ENCODE results near the gene SST.

SST gene

DNA sequence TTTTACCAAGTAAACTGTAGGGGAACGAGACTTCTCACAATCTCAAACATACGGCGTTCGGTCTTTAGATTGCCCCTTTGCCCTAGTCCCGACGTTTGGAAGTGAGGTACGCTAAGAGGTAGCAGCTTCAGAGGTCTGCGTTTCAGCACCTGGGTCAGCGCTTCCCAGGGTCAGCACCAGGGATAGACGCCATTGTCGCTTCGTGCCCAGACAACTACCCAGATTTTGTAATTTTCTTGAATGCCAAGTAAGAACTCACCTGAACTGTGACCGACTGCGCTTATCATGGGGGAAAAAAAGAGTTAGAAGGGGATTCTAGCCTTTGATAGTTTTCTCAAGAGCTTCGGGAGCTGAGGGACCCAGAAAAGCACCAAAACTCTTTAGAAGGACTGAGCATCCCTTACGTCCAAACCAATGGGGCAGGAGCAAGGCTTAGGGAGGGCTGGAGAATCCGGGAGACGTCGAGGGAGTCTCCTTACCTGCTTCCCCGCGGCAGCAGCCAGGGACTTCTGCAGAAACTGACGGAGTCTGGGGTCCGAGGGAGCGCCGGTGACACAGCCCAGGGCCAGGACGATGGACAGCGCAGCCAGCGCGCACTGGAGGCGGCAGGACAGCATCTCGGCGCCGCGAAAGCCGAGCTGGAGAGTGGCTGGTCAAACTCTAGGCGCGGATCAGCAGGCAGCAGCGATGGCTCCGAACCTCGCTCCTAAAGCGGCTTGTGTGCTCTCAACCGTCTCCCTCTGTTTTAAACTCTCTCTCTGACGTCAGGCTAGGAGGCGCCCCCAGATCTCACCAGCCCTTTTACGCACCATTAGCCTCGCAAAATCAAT is at the start of gene SST:
Gene SST (minus strand): TSS at position 720 of the 830 bp plus-strand sequence. CDS start 103 bp downstream, at position 617.
- peak; percentile 7 for DNase-seq (ENCODE audit: low spot score)

DNA sequence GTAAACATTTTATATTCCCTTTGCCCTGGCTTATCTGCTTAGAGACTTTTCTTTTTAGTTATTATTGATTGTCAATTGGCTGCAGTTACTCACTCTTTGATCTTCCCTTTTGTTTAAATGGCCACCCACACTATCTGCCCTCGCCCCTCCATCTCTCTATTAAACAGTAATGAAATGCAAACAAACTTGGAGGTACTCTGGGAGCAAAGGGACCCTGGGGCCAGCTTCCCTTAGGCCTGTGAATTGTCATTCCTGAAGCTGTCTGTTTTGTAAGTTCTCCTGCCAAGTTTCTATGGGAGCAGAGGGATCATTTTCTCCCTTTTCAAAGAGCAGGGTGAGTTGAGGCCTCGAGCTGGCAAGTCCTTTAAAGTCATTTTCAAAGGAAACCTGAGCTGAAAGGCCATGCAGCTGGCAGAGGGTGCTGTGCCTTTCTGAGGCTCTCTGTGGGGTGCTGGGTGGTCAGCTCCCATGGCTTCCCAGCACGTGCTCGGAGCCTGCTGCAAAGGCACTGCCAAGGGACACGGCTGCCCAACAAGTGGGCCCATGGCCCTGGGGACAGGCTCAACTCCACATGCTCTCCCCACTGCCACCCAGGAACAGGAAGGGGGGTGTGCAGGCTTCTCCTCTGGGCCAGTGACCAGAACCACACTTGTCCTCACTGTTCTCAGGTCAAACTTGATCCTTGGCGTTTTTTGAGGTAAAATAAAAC is 49.6 kb upstream of the SST start:
- DNase-seq (ENCODE audit: low spot score) = peak; percentile 58

DNA sequence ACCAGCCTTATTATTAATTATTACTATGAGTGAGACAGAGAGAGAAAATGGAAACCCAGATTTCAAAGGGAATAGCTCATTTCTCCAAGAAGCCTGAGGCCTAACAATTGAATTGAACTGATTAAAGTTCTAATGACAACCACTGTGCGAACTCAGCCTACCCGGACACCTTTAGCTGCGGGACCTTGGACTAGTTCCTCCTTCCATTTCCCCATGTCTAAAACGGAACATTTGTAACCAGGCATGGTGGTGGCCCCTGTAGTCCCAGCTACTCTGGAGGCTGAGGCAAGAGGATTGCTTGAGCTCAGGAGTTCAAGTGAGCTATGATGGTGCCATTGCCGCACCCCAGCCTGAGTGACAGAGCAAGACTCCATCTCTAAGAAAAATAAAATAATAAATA is 48.6 kb upstream of the SST start:
- DNase-seq (ENCODE audit: low spot score) = no peak

DNA sequence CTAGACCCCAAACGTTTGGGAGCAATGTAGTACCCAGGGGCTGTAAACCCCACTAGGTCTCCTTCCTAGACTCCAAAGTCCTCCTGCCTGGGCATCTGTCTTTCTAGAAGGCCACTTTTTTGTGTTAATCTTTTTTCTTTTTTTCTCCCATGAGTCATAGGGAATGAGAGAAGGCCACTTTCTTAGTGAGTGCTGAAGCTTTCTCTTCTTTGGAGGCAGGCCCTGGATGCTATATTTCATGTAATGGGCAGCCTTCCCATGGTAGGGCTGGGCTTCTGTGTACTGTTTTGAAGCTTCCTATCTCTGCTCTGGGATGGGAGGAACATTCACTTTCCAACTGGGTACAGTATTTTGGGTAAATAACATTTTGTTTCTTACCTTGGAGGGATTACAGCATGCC is 47.4 kb upstream of the SST start:
- DNase-seq (ENCODE audit: low spot score) = no peak

DNA sequence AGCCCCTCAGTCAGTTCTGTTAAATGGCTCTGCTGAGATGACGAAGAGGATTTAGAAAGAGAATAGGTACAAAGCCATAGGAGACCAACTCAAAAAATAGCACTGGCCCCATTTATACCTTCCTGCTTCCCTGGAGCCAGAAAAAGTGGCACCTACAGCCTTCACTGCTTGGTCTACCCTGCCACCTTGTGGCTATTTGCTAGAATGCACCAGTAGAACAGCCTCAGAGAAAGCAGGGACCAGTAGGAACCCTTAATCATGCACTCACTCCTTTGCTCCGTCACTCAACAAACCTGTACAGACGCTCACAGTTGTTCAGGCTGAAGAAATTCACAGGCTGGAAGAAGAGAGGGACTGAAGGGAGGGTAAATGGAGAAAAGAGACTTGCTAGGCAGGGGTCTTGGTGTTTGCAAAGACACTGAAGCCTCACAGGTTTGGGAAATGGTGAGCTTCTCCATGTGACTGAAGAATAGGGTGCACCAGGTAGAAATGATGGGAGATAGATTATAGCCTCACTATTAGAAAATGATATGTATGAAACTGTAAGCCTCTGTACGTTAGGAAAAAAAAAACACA is 44.3 kb upstream of the SST start:
- DNase-seq (ENCODE audit: low spot score) = peak; percentile 71

DNA sequence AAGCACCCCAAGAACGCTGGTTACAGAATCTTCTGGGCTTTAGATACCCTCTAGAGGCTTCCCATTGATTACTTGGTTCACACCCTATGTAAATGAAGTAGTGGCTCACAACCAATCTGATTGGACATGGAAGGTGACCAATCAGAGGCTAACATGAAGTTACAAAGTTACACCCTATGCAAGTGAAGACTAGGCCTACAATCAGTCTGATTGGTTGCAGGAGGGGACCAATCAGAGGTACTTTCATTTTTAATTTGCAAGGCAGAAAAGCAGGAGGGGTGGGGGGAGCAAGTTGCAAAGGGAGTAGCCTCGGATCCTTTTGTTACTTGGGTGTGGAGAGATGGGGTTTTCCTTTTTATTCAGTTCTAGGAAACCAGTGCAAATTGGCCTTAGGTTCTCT is 43.3 kb upstream of the SST start:
- no peak for DNase-seq (ENCODE audit: low spot score)

DNA sequence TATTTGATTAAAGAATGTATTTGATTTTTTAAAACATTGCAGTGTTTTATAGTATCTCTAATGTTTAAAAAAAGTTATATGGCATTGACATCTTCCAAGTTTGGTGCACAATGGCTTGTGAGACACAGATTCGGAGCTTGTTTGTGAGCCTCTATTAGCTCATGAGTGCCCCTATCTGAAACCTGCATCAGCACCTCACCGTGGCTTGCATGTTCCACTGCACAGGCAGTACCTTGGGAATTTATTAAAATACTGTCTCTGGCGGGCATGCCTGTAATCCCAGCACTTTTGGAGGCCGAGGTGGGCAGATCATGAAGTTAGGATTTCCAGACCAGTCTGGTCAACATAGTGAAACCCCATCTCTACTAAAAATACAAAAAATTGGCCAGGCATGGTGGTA is 39.0 kb upstream of the SST start:
- DNase-seq (ENCODE audit: low spot score) = no peak

DNA sequence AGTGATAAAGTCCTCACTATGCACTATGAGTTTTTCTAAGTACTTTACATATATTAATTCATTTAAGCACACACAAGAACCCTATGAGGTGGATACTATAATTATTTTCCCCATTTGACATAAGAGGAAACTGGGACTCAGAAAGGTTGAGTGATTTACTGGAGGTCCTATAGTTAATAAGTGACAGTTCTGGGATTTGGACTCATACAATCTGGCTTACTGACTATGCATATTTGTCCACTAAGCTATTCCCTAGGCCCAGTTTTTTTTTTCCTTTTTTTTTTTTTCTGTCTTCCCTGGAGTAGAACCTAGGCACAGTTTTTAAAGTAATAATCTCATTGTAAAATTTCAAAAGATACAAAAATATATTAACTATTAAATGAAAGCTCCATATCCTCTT is 38.5 kb upstream of the SST start:
- no peak for DNase-seq (ENCODE audit: low spot score)

DNA sequence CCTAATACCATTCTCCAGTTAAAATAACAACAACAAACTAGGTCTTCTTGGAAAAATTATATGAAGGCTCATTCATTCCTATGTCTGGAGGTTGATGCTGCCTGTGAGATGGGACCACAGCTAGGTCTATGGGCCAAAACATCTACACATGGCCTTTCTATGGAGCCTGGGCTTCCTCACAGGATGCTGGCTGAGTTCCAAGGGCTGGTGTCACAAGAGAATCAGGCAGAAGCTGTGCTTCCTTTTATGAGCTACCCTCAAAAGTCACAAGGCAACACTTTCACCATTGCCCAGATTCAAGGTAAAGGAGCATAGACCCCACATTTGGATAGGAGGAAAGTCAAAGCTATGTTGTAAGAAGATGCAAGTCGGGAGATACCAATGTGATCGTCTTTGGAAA is 36.8 kb upstream of the SST start:
- peak; percentile 7 for DNase-seq (ENCODE audit: low spot score)

DNA sequence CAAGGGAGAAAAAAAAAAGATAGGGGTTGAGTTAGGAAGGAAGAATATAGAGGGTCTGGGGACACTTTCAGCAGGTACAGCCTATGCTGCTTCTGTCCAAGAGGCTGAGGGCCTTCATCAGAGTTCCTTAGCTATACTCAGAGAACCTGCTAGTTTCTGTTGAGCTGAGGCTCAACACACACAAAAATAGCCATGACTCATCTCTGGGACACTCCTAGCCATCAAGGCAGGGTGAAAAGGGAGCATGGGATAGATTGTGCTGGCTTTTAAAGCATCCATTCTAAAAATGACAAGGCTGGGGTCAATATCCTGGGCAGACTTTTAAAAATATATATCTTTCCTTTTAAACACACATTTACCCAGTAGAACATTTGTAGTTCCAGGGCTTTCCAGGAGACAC is 35.0 kb upstream of the SST start:
- no peak for DNase-seq (ENCODE audit: low spot score)

DNA sequence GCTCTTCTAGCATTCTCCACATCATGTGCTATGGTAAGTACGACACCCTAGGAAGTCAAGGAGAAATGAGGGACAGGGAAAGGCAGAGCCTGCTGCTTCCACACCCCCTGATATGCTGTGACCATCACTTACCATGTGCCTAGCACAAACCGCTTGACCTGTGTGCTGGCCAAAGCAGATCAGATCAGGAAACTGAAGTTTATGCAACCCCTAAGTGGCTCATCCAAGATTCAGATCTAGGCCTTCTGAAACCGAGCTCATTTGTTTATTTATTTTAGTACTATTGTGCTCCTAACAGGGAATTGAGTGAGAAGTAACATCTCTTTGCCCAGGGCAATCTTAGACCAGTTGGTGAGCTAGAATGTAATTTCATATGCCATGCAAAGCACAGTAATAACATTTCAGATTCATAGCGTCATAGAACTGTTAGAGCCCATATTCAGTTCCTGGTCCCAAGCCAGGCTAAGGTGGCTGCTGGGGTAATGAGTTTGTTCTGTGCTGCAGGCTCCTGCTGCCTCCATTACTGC is 32.4 kb upstream of the SST start, which contains the start of gene RTP2:
Gene RTP2 (minus strand): TSS at position 51 of the 527 bp plus-strand sequence. CDS start 429 bp downstream, outside the sequence.
- DNase-seq (ENCODE audit: low spot score) = no peak

DNA sequence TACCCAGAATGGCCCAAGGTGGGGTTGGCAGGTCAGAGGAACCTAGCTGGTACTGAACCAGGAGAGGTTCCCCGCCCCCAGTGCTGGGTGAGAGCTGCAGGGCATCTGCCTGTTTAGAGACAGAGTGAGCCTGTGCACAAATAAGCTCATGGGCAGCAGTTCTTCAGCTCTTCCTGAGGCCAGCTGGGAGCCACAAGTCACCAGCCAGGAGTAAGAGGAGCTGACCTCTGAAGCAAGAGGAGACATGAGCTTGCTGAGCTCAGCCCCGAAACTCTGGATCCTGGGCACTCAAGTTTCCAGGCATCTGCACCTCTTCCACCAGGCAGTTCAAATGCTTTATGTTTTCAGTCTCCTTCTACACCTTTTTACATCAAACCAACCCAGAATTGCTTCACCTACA is 30.1 kb upstream of the SST start:
- DNase-seq (ENCODE audit: low spot score) = no peak

DNA sequence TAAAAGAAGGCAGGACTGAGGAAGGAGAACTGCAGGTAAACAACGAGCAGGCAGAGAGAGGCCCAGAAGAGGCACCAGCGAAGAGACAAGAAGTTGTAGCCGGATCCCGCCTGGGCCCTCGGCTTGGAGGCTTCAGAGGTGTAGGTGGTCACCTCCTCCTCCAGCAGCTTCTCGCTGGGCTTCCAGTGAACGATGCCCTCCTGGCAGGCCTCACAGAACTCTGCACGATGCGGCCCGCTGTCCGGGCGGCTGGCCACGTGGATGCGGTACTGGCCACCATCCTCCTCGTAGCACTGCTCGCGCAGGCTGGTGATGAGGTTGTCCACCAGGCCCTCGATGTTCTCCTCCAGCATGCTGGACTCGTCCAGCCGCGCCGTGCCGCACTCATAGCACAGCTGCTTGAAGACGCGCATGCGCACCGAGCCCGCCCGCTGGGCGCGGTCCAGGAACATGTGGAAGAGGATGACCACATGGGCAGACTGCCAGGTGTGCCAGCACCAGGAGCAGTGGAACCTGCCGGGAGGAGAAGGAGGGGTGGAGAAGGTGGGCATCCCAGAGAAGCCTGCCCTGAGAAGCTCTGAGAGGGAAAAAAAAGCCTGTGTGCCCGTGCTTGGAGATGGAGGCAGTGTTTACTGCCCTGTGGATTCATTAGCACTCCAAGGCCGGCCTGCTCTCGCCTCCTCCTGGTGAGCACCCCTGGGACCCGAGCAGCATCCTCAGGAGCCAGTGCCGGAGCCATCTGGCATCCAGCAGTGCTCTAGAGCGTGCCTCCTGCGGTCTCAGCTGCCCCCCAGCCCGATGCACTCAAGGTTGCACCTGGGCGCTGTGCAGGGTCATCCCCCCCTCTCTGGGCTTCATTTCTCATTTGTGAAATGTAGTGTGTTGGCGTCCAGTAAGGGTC is 28.6 kb upstream of the SST start:
- DNase-seq (ENCODE audit: low spot score) = no peak

DNA sequence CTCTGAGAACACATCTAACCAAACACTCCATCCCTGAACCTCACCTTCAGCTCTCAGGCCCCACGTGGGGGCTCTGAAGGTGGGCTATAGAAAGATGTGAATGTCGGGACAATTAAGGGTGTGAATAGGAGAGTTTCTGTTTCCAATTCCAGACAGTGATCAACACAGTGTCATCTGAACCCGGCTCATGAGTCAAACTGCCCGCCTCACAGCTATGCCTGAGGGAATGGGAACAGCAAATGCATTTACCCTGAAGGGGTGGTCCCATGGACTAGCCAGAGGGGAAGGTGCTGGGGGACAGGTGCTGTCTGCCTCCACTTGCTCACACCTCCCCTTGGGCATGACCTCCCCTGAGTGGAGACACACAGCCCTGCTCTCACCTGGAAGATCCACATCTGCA is 25.8 kb upstream of the SST start:
- no peak for DNase-seq (ENCODE audit: low spot score)

DNA sequence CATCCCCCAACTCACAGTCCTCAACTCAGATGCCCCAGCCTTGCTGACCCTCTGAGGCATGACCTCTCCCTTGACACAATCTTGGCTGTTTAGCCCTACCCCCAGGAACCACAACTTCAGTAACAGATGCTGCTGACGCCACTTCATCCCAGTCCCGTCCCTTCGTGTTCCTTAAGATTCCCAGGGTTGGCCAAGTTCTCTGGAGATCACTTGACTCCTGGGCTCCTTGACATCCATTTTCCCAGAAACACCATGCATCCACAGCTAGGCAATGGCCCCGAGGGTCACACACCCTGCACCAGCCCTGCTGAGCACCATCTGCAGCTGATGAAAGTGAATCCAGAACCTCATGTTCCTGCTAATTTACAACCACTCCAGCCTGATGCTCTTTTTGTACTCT is 25.3 kb upstream of the SST start:
- no peak for DNase-seq (ENCODE audit: low spot score)

DNA sequence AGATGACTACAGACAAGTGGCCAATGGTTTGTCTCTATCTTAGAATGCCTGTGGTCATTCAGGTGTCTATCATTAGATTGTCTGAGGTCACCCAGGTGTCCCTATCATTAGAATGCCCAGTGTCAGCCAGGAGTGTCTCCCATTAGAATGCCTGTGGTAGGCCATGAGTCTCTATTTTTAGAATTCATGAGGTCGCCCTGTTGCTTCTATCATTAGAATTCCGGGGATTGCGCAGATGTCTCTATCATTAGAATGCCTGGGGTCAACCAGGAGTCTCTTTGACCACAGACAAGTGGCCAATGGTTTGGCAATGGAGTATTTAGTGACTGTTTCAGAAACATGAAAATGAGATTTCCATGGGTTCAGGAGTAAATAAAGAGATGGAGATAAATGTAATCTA is 24.6 kb upstream of the SST start:
- no peak for DNase-seq (ENCODE audit: low spot score)

DNA sequence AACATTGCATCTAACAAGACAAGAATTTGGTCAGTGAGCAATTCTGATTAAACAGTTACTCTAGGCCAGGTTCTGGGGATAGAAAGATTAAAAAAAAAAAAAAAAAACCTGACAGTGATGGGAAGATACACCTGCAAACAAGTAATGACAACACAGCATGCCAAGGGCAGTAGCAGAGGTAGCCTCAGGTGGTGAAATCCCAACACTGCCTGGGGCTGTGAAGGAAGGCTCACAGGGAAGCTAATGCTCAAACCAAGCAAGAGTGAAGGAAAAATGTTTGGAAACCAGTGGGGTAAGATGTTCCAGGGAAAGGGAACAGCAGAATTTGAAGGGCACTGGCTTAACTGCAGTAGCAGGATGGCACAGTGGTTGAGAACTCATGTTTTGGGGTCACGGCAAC is 23.2 kb upstream of the SST start:
- no peak for DNase-seq (ENCODE audit: low spot score)

DNA sequence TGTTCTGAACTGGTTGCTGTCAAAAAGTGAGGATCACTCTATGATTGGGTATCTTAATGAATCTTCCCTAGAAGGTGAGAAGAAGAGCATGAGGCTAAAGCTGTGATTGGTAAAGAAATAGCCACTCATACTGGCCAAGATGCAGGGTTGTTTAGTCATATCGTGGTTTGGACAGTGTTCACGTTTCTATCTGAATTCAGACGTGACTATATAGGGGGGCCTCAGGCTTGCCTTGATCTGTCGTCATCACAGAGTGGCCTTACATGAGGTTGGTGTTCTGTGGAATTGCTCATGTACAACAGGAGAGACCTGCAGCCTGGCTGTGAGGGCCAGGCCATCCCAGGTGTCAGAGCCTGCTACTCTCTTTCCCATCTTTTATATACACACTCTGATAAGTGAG is 19.8 kb upstream of the SST start:
- DNase-seq (ENCODE audit: low spot score) = no peak

DNA sequence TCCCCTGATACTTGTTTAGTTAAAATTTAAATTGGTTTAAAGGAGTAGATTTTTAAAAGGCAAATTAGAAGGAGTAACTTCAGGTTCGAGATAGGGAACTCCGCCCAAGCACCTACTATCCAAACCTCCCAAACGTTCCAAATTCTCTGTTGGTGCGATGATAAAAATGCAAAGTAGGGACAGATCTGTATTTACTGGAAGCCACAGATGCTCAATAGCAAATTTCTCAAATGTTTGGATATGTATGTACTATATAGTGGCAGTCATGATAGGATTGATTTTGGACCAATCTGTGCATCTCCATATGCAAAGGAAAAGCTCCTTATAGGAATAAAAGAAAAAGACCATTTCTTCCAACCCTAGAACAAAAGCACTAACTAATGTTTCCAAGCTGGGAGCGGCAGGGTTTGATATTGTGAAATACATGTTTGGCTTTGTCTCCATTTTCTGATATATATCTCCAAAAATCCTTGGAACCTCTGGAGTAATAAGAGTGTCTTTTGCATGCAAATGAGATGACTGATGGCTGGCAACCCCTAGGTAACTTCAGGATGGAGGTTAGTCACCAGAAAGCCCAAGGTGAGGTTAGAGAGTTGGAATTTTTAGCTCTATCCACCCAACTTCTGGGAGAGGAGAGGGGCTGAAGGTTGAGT is 16.6 kb upstream of the SST start:
- no peak for DNase-seq (ENCODE audit: low spot score)

DNA sequence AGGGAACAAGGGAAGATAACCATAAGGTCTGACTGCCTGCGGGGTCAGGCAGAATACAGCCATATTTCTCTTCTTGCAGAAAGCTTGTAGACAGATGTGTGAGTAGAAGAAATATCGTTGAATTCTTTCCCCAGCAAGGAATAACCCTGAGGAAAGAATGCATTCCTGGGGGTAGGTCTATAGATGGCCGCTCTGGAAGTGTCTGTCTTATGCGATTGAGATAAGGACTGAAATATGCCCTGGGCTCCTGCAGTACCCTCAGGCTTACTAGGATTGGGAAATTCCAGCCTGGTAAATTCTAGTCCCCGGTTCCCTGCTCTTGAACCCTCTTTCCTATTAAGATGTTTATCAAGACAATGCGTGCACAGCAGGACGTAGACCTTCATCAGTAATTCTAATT is 15.8 kb upstream of the SST start:
- no peak for DNase-seq (ENCODE audit: low spot score)

DNA sequence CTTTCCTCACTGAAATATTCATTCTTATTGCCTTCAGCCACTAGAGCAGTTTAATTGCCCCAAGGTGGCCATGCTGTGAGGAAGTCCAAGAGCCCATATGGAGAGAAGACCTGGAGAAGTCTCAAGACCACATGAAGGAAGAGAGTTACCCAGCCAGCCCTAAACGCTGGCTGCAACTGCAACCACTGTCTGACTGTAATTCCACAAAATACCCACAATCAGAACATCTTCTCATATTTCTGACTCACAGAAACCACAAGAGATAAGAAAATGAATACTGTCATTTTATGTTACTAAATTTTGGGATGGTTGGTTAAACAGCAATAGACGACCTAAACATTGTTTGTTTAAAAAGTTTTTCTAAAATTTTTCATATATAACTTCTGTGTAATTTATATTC is 14.7 kb upstream of the SST start:
- no peak for DNase-seq (ENCODE audit: low spot score)
